ENCODE results near the gene CNPY3.
"Not testable (repeated sequence)": the region's sequence is repeated elsewhere in the genome, so short reads cannot be mapped to it uniquely, and the experiment has no call there.

DNA sequence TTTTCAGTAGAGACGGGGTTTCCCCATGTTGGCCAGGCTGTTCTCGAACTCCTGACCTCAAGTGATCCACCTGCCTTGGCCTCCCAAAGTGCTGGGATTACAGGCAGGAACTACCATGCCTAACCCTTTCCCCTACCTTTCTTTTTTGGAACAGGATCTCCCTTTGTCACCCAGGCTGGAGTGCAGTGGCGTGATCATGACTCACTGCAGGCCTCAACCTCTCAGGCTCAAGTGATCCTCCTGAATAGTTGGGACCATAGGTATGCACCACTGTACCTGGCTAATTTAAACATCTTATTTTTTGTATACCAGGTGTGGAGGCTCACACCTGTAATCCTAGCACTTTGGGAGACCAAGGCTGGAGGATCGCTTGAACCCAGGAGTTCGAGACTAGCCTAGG is 12.1 kb downstream of the CNPY3 start:
- TF ChIP-seq, protein P1, sequence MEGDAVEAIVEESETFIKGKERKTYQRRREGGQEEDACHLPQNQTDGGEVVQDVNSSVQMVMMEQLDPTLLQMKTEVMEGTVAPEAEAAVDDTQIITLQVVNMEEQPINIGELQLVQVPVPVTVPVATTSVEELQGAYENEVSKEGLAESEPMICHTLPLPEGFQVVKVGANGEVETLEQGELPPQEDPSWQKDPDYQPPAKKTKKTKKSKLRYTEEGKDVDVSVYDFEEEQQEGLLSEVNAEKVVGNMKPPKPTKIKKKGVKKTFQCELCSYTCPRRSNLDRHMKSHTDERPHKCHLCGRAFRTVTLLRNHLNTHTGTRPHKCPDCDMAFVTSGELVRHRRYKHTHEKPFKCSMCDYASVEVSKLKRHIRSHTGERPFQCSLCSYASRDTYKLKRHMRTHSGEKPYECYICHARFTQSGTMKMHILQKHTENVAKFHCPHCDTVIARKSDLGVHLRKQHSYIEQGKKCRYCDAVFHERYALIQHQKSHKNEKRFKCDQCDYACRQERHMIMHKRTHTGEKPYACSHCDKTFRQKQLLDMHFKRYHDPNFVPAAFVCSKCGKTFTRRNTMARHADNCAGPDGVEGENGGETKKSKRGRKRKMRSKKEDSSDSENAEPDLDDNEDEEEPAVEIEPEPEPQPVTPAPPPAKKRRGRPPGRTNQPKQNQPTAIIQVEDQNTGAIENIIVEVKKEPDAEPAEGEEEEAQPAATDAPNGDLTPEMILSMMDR (IDR thresholded peaks at IDR 0.05): not testable (repeated sequence)
- TF ChIP-seq POLR2A (IDR thresholded peaks at IDR 0.05): not testable (repeated sequence)

All from adrenal gland (tissue), 5 donors.